Breast epithelium (tissue), 4 donors: Measurements from ENCODE around the gene NAV2. TPM values are rescaled to one million over a fixed set of nuclear protein-coding genes. Genes with fewer than 3 reads are reported as not detected.
A peak's percentile ranks its signal among the peaks of the same experiment; 100 is the strongest.

ENCODE experiments used
- DNase-seq, 2 donors: peaks; one replicate each; pipeline ENCODE4 v3.0.0-alpha.2; 2019; ENCODE audit warnings: low spot score in 2 of 2
- H3K27ac ChIP-seq, 2 donors: fragments of 200-600 bp; sonication (generic) in 1 of 2; one replicate each; pipeline ENCODE4 v1.5.1; 2016 to 2019; ENCODE audit warnings: mild to moderate bottlenecking in 1 of 2
- H3K27me3 ChIP-seq, 2 donors: fragments of 200-600 bp; sonication (generic) in 1 of 2; one replicate each; pipeline versions ENCODE4 v1.5.1 to v1.6.0; 2017 to 2019; ENCODE audit warnings: control low read depth in 1 of 2, mild to moderate bottlenecking in 1 of 2
- H3K36me3 ChIP-seq: fragments of 200-600 bp; one replicate; pipeline ENCODE4 v1.5.1; 2019
- H3K4me1 ChIP-seq, 2 donors: fragments of 200-600 bp; sonication (generic); one replicate each; pipeline ENCODE4 v1.5.1; 2016 to 2019; ENCODE audit warnings: control low read depth in 1 of 2
- H3K4me3 ChIP-seq, 3 donors: fragments of 200-600 bp; sonication (generic); 1 replicate in 2 of 3; 2 replicates in 1 of 3; pipeline ENCODE4 v1.5.1; 2016 to 2019; ENCODE audit warnings: mild to moderate bottlenecking in 3 of 3, moderate library complexity in 2 of 3
- H3K9me3 ChIP-seq, 2 donors: fragments of 200-600 bp; sonication (generic) in 1 of 2; one replicate each; pipeline ENCODE4 v1.5.1; 2016 to 2019; ENCODE audit warnings: control low read depth in 1 of 2
- CTCF ChIP-seq, 3 donors: fragments of 450-650 bp; IDR thresholded peaks; one replicate each; pipeline ENCODE4 v1.5.1; 2016 to 2017; ENCODE audit warnings: antibody characterized with exemption in 3 of 3, mild to moderate bottlenecking in 3 of 3, moderate library complexity in 3 of 3
- POLR2A ChIP-seq: fragments of 450-650 bp; IDR thresholded peaks from one replicate; pipeline ENCODE4 v1.6.1; 2016; ENCODE audit warnings: antibody characterized with exemption, mild to moderate bottlenecking, moderate library complexity
- POLR2AphosphoS5 ChIP-seq, 3 donors: sonication (generic); formaldehyde crosslinking; IDR thresholded peaks; one replicate each; pipeline ENCODE4 v1.6.1; 2017; ENCODE audit warnings: antibody characterized with exemption in 3 of 3
- intact Hi-C: fragments of 100-400 bp; cut with DNase I; formaldehyde crosslinking; loops from one replicate; pipeline ENCODE4 v1.15.1; 2023; ENCODE audit warnings: low total_unique reads
- total RNA-seq, 3 donors: library from RNA; depleted of rRNA; stranded (reverse); fragments of >200 nt; gene quantifications; one replicate each; pipeline ENCODE4 v1.1.0, GENCODE V29; 2016

Gene NAV2
- total RNA-seq, 3 donors from 2014 or later: 28.2 to 61.8 (median 31.4) TPM

GRCh38 chr11:19679952-19680828 is 32.4 kb upstream of the NAV2 start:
- Histone ChIP-seq H3K27ac (peak overlapping the region; percentile 86 to 90), H3K27me3 (no peaks in the 10 kb centered on the region), H3K36me3 (no peaks in the 10 kb centered on the region), H3K4me3 (peak overlapping the region in 1 of 3 donors; percentile 33), H3K9me3 (no peaks in the 10 kb centered on the region), H3K4me1 (peaks cover 3 to 9% of the 10 kb centered on the region in 2 donors)
- TF ChIP-seq POLR2A: no peak
- peak in 1 of 3 donors; percentile 15 for TF ChIP-seq CTCF (IDR thresholded peaks at IDR 0.05)
- peak; percentile 49 to 98 (median 72) for TF ChIP-seq POLR2AphosphoS5 (IDR thresholded peaks at IDR 0.05)
- peak; percentile 75 to 79 for DNase-seq
- intact Hi-C loops: no loop called here

GRCh38 chr11:19680829-19681368 is 31.7 kb upstream of the NAV2 start:
- TF ChIP-seq POLR2AphosphoS5 (IDR thresholded peaks at IDR 0.05) (no peak), CTCF (IDR thresholded peaks at IDR 0.05) (no peak), POLR2A (no peak)
- H3K9me3 ChIP-seq: no peaks in the 10 kb centered on the region
- intact Hi-C loops: no loop called here
- no peak for DNase-seq
- peaks cover 3 to 9% of the 10 kb centered on the region in 2 donors for H3K4me1 ChIP-seq
- peak overlapping the region; percentile 86 to 90 for H3K27ac ChIP-seq
- H3K4me3 ChIP-seq: no peak overlapping the region
- no peaks in the 10 kb centered on the region for H3K27me3 ChIP-seq
- H3K36me3 ChIP-seq: no peaks in the 10 kb centered on the region

GRCh38 chr11:19683141-19683805 is 29.4 kb upstream of the NAV2 start:
- Histone ChIP-seq H3K36me3 (no peaks in the 10 kb centered on the region), H3K9me3 (no peaks in the 10 kb centered on the region), H3K4me1 (peaks cover 3 to 9% of the 10 kb centered on the region in 2 donors), H3K4me3 (no peak overlapping the region), H3K27ac (peak overlapping the region; percentile 41 to 83), H3K27me3 (no peaks in the 10 kb centered on the region)
- TF ChIP-seq POLR2AphosphoS5 (IDR thresholded peaks at IDR 0.05) (peak; percentile 24 to 27 (median 25)), POLR2A (no peak)
- intact Hi-C loops: no loop called here
- DNase-seq: peak in 1 of 2 donors; percentile 71

- no peak overlapping the region for H3K4me3 ChIP-seq
- H3K27me3 ChIP-seq: no peaks in the 10 kb centered on the region
- TF ChIP-seq POLR2A (no peak), CTCF (IDR thresholded peaks at IDR 0.05) (no peak), POLR2AphosphoS5 (IDR thresholded peaks at IDR 0.05) (no peak)
- H3K36me3 ChIP-seq: no peaks in the 10 kb centered on the region
- H3K9me3 ChIP-seq: no peaks in the 10 kb centered on the region
- peak overlapping the region; percentile 55 to 83 for H3K27ac ChIP-seq
- DNase-seq: no peak
- H3K4me1 ChIP-seq: peaks cover 3 to 4% of the 10 kb centered on the region in 2 donors
- intact Hi-C loops: no loop called here
These were observed 28.7 kb upstream of the NAV2 start for GRCh38 chr11:19683862-19684491.

- Histone ChIP-seq H3K27me3 (no peaks in the 10 kb centered on the region), H3K36me3 (no peaks in the 10 kb centered on the region), H3K9me3 (no peaks in the 10 kb centered on the region), H3K4me1 (no peaks in the 10 kb centered on the region), H3K27ac (no peak overlapping the region), H3K4me3 (no peak overlapping the region)
- intact Hi-C loops: no loop called here
- no peak for TF ChIP-seq POLR2AphosphoS5 (IDR thresholded peaks at IDR 0.05)
- no peak for TF ChIP-seq POLR2A
- TF ChIP-seq CTCF (IDR thresholded peaks at IDR 0.05): no peak
- DNase-seq: no peak
These were observed 26.4 kb upstream of the NAV2 start for GRCh38 chr11:19686234-19686633.
